Kidney glomerular epithelial cell (primary cell): ENCODE results near the gene MARCHF11.

Experiments used
- DNase-seq: peaks from one replicate; lab custom pipeline; 2025; lab: John Stamatoyannopoulos, UW

MARCHF11 gene

GRCh38 chr5:16051246-16051755 lies 128.3 kb downstream of the MARCHF11 start:
- DNase-seq, result no peak

- no peak for DNase-seq
Measured at GRCh38 chr5:16050414-16050813, 129.2 kb downstream of the MARCHF11 start.

GRCh38 chr5:16049761-16050160 lies 129.8 kb downstream of the MARCHF11 start:
- no peak for DNase-seq

GRCh38 chr5:16048132-16048531 lies 131.5 kb downstream of the MARCHF11 start:
- no peak for DNase-seq

GRCh38 chr5:16043349-16043965 lies 136.1 kb downstream of the MARCHF11 start:
- no peak for DNase-seq

- DNase-seq, result peak; percentile 11
Measured at GRCh38 chr5:16037121-16037845, 142.3 kb downstream of the MARCHF11 start.

- no peak for DNase-seq
Measured at GRCh38 chr5:16034319-16035001, 145.1 kb downstream of the MARCHF11 start.

GRCh38 chr5:16033187-16033925 lies 146.2 kb downstream of the MARCHF11 start:
- DNase-seq, result no peak

- no peak for DNase-seq
Measured at GRCh38 chr5:16028708-16029107, 150.9 kb downstream of the MARCHF11 start.

- DNase-seq, result no peak
Measured at GRCh38 chr5:16025681-16026080, 153.9 kb downstream of the MARCHF11 start.

- DNase-seq, result no peak
Measured at GRCh38 chr5:16018970-16019369, 160.6 kb downstream of the MARCHF11 start.

- no peak for DNase-seq
Measured at GRCh38 chr5:16017720-16018119, 161.9 kb downstream of the MARCHF11 start.
